Epithelial cell of prostate (primary cell): ENCODE data around the gene CZIB.
A peak's percentile ranks its signal among the peaks of the same experiment; 100 is the strongest.
"Not testable (repeated sequence)": the region's sequence is repeated elsewhere in the genome, so short reads cannot be mapped to it uniquely, and the experiment has no call there.

Experiments used
- DNase-seq: peaks from one replicate; pipeline ENCODE4 v3.0.0-alpha.2; 2011; ENCODE audit warnings: low read depth, low spot score
- H3K27ac ChIP-seq: fragments of 450-650 bp; 2 replicates; pipeline ENCODE4 v1.5.1; 2017; ENCODE audit warnings: mild to moderate bottlenecking

The CZIB gene

GRCh38 chr1:53195246-53196016 lies 25.0 kb downstream of the CZIB start:
- H3K27ac ChIP-seq, result no peak overlapping the region
- DNase-seq, result no peak

GRCh38 chr1:53190210-53190611 lies 30.2 kb downstream of the CZIB start:
- DNase-seq, result no peak
- no peak overlapping the region for H3K27ac ChIP-seq

- no peak for DNase-seq
- no peak overlapping the region for H3K27ac ChIP-seq
Measured at GRCh38 chr1:53189061-53189460, 31.4 kb downstream of the CZIB start.

GRCh38 chr1:53188099-53188498 lies 32.3 kb downstream of the CZIB start:
- peak overlapping the region; percentile 32 for H3K27ac ChIP-seq
- peak; percentile 14 for DNase-seq

GRCh38 chr1:53187401-53187800 lies 33.0 kb downstream of the CZIB start:
- peak overlapping the region; percentile 32 for H3K27ac ChIP-seq
- DNase-seq, result no peak

GRCh38 chr1:53186533-53186932 lies 33.9 kb downstream of the CZIB start:
- no peak for DNase-seq

GRCh38 chr1:53185955-53186297 lies 34.5 kb downstream of the CZIB start:
- not testable (repeated sequence) for H3K27ac ChIP-seq, DNase-seq

More at GRCh38 chr1:53186533-53186932, 33.9 kb downstream of the CZIB start:
- no peak overlapping the region for H3K27ac ChIP-seq

- no peak for DNase-seq
- H3K27ac ChIP-seq, result no peak overlapping the region
Measured at GRCh38 chr1:53183095-53183990, 37.1 kb downstream of the CZIB start.

- no peak for DNase-seq
- no peak overlapping the region for H3K27ac ChIP-seq
Measured at GRCh38 chr1:53182716-53183094, 37.7 kb downstream of the CZIB start.

- peak; percentile 12 for DNase-seq
- no peak overlapping the region for H3K27ac ChIP-seq
Measured at GRCh38 chr1:53182111-53182593, 38.3 kb downstream of the CZIB start.

GRCh38 chr1:53180951-53181350 lies 39.5 kb downstream of the CZIB start:
- no peak overlapping the region for H3K27ac ChIP-seq

GRCh38 chr1:53180226-53180625 lies 40.2 kb downstream of the CZIB start:
- no peak for DNase-seq

More at GRCh38 chr1:53180951-53181350, 39.5 kb downstream of the CZIB start:
- DNase-seq, result no peak

GRCh38 chr1:53176452-53177208 lies 43.8 kb downstream of the CZIB start:
- DNase-seq, result peak; percentile 36
- H3K27ac ChIP-seq, result no peak overlapping the region

More at GRCh38 chr1:53180226-53180625, 40.2 kb downstream of the CZIB start:
- H3K27ac ChIP-seq, result no peak overlapping the region

- DNase-seq, result no peak
- no peak overlapping the region for H3K27ac ChIP-seq
Measured at GRCh38 chr1:53174971-53175913, 45.2 kb downstream of the CZIB start.

- H3K27ac ChIP-seq, result no peak overlapping the region
- no peak for DNase-seq
Measured at GRCh38 chr1:53172426-53173128, 47.9 kb downstream of the CZIB start.

GRCh38 chr1:53166912-53167311 lies 53.5 kb downstream of the CZIB start:
- H3K27ac ChIP-seq, result no peak overlapping the region
- DNase-seq, result no peak

GRCh38 chr1:53166366-53166765 lies 54.1 kb downstream of the CZIB start:
- DNase-seq, result no peak
- no peak overlapping the region for H3K27ac ChIP-seq

GRCh38 chr1:53165408-53165961 lies 54.9 kb downstream of the CZIB start:
- DNase-seq, result no peak
- H3K27ac ChIP-seq, result no peak overlapping the region
